KOPT-K1 (cell line): ENCODE results near the gene ZFHX3.

ENCODE experiments used
- H3K27ac ChIP-seq: fragments of 200-600 bp; sonication (generic); 2 replicates; pipeline ENCODE4 v1.5.1; 2016; ENCODE audit warnings: antibody characterized with exemption, mild to moderate bottlenecking, low read depth, low read length; ENCODE audit not compliant: poor library complexity, severe bottlenecking
- H3K36me3 ChIP-seq: fragments of 200-600 bp; sonication (generic); 2 replicates; pipeline ENCODE4 v1.5.1; 2017; ENCODE audit warnings: antibody characterized with exemption, mild to moderate bottlenecking, low read length, moderate library complexity; ENCODE audit not compliant: insufficient read depth
- H3K9me3 ChIP-seq: fragments of 200-600 bp; sonication (generic); 2 replicates; pipeline ENCODE4 v1.5.1; 2017; ENCODE audit warnings: antibody characterized with exemption, low read length, mild to moderate bottlenecking; ENCODE audit not compliant: insufficient read depth, poor library complexity, severe bottlenecking

Gene ZFHX3

DNA sequence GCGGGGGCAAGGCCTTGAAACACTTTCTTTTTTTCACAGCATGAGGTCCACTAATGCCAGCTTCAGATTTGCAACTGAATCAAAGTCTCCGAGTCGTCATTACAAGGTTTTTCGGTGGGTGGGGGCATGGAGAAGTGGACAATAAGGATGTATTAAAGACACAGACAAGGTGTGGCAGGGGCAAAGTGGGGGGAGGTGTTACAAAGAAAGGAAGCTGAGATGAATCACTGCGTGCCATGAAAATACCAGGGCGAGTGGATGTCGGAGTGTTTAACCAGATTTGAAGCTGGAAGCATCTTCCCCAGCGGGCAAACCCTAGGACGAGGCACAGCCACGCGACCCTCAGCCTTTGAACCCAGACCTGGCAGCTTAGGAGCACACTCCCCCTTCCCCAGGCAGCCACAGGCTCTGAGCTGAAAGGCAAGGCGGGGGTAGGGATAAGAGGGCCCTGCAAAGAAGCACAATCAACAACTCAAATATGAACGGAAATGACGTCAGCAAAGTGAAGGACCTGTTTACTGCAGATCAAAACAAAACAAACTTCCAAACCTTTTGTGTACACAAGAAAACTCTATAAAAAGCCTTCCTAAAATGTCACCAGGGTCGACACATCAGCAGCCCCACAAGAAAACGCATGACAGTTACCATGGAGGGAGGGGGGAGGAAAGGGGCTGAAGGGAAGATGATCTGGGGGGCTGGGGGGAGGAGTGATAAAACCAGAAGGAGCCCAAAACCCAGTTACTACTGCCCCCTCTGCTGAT, 5.6 kb upstream of the ZFHX3 start:
- Histone ChIP-seq H3K36me3 (no peaks in the 10 kb centered on the region), H3K9me3 (no peaks in the 10 kb centered on the region), H3K27ac (no peak overlapping the region)

DNA sequence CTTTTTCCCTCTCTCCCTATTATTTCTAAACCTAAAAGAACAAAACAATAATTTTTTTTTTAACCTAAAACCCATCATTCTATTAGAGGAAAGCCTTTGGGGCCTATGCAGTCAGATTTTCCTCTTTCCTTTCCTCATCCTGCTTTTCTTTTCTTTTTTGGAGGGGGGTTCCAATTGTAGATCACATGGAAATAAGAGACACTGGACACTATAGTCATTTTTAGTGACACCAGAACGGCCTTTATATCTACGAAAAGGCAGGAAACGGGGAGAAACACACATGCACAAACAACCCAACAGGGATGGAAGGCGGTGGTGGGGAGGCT, 5.1 kb upstream of the ZFHX3 start:
- Histone ChIP-seq H3K9me3 (no peaks in the 10 kb centered on the region), H3K27ac (no peak overlapping the region), H3K36me3 (no peaks in the 10 kb centered on the region)

DNA sequence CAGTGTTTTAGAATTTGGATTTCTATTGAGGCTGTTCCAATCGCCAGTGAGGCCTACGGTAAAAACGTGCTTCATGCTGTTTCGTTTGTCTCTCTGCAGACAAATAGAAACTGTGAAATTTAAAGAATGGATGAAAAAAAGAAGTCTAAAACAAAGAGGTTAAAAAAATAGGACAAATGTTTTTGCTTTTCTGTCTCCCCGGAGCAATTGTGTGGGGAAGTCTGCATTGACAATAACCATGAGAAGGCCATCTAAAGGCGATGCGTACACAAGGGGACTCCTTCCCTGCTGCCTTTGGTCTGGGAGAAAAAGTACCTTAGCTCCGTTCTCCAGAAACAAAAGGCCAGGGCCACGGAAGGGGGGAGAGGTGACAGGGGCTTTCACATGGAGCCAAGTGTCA, 4.6 kb upstream of the ZFHX3 start:
- H3K9me3 ChIP-seq, result no peaks in the 10 kb centered on the region
- no peak overlapping the region for H3K27ac ChIP-seq
- no peaks in the 10 kb centered on the region for H3K36me3 ChIP-seq

DNA sequence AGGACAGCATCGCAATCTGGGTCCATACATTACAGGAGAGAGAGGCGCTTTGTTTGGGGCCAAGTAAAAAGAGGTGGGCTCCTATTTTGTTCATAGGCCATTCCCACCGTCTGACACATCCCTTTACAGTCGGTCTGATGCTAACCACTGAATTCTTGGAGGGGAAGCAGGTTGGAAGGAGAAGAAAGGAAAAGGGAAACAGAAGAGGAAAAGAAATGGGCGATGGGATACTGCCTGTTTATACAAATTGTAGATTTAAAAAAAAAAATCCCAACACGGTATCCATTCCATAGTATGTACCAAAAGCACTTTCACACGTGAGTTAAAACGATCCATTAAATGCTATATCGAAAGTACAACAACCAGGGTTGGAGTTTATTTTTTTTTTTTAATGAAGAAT, 4.0 kb upstream of the ZFHX3 start:
- H3K27ac ChIP-seq, result no peak overlapping the region
- no peaks in the 10 kb centered on the region for H3K9me3 ChIP-seq
- H3K36me3 ChIP-seq, result no peaks in the 10 kb centered on the region

DNA sequence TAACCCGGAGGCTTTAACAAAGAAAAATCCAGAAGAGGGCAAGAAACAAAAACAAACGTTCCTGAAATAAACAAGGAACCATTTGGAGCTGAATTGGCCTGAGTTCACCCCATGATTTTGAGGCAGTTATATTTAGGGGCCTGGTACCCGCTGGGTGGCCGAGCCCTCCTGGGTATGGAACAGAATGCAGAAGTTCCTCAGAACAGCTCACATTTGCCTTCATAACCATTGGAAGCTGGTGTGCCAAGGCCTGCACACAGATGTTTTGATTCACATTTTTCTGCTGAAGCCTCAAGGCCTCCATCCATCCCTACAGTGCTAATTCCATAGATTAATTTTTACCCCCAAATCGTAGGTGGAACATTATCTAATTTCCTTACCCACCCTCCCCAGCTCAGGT, 3.3 kb upstream of the ZFHX3 start:
- no peaks in the 10 kb centered on the region for H3K36me3 ChIP-seq
- H3K27ac ChIP-seq, result no peak overlapping the region
- H3K9me3 ChIP-seq, result no peaks in the 10 kb centered on the region

DNA sequence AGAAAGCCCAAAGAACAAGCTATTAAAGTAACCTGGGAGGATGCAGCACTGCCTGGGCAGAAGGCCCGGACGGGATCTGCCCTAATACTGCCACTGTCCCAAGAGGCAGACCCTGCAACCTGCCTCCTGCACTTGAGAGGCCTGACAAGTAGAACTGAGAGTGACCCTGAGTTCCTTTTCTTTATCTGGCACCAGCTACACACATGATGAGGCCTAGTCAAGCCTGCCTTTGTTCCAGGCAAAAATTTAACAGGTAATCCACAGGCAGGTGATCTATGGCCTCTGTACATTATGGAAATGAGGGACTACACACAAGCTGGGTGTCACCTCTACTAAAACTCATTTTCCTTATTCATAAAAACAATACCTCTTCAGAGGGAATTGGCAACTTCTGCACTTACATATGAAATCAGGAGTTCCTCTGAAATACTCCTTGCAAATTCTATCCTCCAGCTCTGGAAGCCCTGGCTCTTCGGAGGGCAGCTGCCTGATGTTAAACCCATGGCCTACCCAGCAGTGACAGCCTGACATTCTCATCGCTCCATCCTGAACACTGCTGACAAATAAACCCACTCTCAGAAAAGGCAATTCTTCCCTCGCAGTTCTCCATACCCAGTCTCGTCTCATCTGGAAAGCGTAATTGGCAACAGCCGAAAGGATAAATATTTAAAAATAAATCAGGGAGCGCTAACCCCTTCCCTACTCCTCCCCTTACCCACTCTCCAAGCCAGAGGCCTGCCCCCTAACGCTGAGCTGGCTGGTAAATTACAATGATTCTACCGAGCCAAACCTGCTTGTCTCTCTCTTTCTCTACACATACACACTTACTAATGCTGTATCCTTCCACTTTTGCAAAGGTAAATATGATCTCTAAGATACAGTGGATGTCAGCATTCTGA, 2.5 kb upstream of the ZFHX3 start:
- no peaks in the 10 kb centered on the region for H3K36me3 ChIP-seq
- no peaks in the 10 kb centered on the region for H3K9me3 ChIP-seq
- no peak overlapping the region for H3K27ac ChIP-seq

DNA sequence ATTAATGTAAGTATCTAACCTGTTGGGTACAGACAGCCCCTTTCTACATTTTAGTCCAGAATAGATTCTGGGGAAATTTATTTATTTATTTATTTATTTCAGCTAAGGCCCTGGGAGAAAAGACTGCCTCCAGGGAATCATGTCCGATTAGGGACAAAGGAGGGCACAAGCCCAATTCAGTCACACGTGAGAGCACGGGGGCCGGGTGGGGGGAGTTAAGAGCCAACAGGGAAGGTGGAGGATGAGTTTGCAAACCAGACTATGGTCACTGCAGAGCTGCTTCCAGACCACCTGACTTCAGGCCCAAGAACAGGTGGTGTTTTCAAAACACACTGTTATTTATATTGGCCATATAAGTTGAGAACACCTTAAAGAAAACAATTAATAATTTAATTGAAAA, 1.6 kb upstream of the ZFHX3 start:
- no peaks in the 10 kb centered on the region for H3K36me3 ChIP-seq
- H3K9me3 ChIP-seq, result no peaks in the 10 kb centered on the region
- no peak overlapping the region for H3K27ac ChIP-seq

DNA sequence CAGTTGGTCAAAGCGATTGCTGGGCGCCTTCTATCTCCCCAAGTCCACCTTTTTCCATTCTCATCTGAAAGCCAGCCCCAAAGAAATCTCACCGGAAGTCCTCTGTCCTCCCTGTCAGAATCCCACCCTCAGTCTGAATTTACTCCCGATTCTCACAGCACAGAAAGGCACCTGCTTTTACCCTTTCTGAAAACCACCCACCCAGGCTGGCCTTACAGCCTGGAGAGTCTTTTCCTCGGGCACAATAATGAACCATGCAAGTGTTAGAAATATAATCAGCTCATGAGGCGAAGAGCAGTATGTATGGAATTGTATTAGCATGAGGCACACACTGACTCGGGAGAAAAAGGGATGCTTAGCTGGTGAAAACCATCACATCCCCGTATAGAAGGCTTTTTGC, 1.2 kb upstream of the ZFHX3 start:
- Histone ChIP-seq H3K9me3 (no peaks in the 10 kb centered on the region), H3K36me3 (no peaks in the 10 kb centered on the region), H3K27ac (no peak overlapping the region)

DNA sequence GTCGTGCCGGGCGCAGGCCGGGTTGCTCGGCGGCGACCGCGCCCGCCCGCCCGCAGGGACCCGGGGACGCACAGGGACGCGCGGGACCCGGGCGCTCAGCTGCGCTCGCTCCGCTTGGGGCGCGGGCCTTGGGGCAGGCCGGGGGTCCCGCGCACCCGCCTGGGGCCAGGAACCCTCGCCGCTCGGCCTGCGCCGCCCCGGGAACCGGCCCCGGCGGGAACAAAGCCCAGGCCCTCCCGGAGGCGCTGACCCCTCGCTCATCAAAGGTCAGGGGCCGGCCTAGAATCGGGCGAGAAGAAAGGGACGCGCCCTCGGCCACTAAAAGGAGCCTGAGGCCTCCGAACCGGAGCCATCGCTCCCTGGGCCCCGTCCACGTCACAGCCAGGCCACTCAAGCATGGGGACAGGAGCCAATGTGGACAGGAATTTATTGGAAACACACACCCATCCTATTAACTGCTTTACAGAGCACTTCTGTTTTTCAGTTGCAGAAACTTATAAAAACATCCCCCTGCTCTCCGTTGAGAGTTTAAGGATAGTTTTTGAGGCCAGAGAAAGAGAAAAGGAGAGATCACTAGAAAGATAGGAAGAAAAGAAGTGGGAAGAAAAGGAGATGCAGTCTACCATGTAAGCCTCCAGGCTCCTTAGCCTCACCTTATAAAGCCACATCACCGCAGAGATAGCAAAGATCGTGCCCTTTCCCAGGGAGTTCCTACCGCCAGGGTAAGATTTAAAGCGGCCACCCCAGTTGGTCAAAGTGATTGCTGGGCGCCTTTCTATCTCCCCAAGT, 558 bp upstream of the ZFHX3 start:
- no peak overlapping the region for H3K27ac ChIP-seq

DNA sequence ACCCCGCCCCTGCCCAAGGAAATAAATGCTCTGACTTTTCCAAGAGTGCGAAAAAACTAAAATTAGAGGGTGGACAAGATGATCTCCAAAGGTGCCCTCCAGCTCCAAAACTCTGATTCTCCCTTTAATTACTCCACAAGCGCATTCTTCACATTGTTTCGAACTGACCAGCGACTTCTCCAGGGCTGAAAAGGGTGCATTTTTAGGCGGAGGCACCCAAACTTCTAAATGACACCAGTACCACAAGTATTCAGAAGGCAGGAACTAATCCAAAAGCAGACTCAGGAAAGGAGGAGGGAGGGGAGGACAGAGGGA, 750 bp downstream of the ZFHX3 start:
- Histone ChIP-seq H3K36me3 (no peaks in the 10 kb centered on the region), H3K9me3 (no peaks in the 10 kb centered on the region), H3K27ac (no peak overlapping the region)

More for the DNA sequence above, 558 bp upstream of the ZFHX3 start:
- Histone ChIP-seq H3K36me3 (no peaks in the 10 kb centered on the region), H3K9me3 (no peaks in the 10 kb centered on the region)

DNA sequence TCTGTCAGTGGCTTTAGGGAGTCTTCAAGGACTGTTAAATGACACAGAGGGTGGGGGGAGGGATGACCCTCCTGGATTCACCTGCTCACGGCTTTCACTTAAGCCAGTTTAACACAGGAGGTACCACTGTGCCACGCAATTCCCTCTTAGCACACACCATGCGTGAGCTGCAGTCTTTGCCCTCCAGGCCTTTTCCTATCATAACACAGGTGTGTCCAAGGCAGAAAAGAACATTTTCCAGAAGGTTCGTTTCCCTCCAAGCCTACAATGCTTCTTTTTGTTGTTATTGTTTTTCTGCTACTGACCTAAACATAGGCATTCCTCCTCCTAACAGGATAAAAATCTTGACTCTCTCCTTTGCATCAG, 1.1 kb downstream of the ZFHX3 start:
- H3K27ac ChIP-seq, result no peak overlapping the region
- no peaks in the 10 kb centered on the region for H3K9me3 ChIP-seq
- no peaks in the 10 kb centered on the region for H3K36me3 ChIP-seq

DNA sequence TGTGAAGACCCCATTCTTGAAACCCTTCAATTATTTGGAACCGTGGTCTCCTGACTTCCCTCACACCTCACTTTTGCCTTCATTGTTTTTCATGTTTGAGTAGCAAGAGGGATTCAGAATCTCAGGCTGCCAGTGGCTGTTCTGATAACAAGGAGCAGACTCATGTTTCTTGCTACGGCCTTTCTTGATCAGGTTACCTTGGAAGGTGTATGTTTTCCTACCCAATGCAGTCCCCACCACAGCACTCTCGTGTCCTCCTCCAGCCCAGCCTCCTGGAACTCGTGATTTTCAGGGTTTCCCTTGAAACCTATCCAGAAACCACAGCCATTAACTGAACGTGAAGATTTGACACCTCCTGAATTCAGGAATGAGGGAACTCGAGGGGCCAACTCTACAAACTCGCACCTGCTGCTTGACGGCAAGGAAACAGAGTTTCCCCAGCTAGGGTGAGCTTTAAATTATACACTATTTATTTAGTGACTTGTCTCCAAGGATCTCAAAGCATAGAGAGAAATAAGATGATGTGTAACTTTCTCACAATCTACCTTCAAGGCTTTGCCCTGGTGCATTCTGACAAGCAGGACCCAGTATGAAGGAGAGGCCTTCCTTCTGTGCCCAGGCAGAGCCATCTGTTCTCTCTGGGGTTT, 1.6 kb downstream of the ZFHX3 start:
- H3K9me3 ChIP-seq, result no peaks in the 10 kb centered on the region
- no peak overlapping the region for H3K27ac ChIP-seq
- H3K36me3 ChIP-seq, result no peaks in the 10 kb centered on the region

DNA sequence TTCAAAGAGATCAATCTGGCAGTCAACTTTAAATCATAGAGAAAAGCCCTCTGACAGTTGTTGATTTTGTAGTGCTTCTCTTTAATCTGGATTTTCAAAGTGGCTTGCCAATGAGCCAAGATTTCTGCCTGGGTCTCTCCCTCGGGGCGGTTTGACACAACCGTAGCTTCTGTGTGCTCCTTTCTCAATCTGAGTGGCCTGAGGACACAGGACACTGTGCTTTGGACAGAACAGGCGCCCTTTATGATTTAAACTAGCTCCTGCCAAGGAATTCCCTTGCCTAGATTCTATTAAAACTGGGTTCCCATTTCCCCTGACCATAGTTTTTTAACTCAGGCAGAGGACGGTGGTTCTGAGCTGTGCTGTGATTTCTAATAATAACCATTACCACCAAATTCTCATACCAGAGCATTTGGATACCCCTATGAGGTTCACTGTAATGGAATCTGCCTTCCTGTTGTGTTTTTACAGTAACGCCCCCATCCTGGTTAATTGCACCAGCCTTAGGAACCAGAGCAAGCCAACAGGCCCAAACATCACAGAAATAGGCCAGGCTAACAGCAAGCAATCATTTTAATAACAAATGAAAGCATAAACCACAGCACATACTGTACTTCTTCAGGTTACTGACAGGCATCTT, 4.0 kb downstream of the ZFHX3 start:
- H3K9me3 ChIP-seq, result no peaks in the 10 kb centered on the region
- H3K27ac ChIP-seq, result no peak overlapping the region
- H3K36me3 ChIP-seq, result no peaks in the 10 kb centered on the region

DNA sequence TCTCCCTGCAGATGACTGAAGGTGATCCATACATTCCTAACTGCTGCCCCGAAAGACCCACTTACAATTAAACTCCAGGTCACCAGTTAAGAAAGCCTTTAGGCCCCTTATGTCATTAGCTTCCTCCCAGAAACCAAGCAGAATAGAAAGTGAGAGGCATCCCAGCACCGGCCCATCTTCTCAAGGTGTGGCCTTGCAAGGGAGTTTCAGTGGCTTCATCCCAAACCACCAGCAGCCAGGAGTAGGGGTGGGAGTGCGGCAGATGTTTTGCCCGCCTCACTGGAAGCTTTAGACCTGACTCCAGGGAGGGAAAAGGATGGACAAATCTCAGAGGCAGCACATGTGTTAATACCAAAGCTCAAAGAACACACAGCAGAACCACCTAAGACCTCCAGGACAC, 5.1 kb downstream of the ZFHX3 start:
- Histone ChIP-seq H3K27ac (no peak overlapping the region), H3K36me3 (no peaks in the 10 kb centered on the region), H3K9me3 (no peaks in the 10 kb centered on the region)

DNA sequence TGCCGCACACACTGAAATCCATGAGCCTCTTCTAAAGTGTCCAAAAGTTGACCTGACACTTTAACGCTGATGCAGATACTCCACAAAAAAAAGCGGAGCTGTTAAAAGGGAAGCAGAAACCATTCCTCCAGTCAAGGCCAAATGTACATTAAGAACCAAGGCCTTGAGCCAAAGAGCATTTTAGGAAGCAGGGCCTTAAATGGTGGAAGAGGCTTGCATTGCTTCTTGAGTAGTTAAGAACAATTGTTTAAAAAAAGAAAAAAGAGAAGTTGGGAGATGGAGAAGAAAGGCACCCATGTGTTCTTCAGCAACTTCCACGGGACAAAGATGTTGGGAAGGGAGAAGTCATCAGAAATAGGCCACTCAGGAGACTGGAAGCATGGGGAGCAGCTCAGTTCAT, 6.3 kb downstream of the ZFHX3 start:
- no peaks in the 10 kb centered on the region for H3K36me3 ChIP-seq
- no peaks in the 10 kb centered on the region for H3K9me3 ChIP-seq
- no peak overlapping the region for H3K27ac ChIP-seq
